ENCODE data around the gene DYNLL2. TPM values are rescaled to one million over a fixed set of nuclear protein-coding genes. Genes with fewer than 3 reads are reported as not detected.

Gene DYNLL2
- polyA plus RNA-seq, 2 of the 4 experiments (the other 2 are of a cell fraction), result 19.6 to 33.7 TPM

DNA sequence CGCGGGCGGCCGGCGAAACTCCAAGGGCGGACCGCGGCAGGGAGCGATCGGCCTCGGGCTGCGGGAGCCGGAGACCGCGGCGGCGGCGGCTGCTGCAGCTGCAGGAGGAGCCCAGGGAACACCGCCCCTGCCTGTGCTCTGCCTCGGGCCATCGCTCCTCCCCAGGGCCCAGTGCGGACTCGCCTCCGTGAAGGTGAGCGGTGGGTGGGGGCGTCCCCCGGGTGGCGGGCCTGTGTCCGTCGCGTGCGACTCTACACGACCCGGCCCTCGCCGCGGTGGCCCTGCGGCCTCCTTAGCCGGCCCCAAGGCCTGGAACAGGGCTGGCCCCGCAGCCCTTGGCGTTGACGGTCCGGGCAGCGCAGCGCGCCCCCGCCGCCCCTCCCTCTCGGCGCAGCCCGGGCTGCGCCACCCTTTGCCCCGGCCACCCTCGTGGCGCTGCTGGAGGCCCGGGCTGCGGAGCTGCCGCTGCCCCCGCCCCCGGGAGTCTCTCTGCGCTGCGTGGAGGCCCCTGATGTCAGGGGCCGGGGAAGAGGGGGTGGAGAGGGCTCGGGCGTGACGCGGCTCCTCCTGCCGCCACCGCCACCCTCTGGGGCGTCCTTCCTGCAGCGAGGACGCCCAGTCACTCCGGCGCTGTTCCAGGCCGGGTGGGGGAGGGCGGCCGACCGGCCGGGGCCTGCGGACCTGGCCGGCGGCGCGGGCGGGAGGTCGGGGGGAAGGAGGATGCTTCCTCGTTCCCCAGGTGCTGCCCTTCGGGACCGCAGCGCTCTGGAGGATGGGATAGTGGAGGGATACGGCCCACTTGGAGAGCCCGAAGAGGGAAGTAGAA is 485 bp downstream of the DYNLL2 start (continued):
- TF ChIP-seq NR3C1 (IDR thresholded peaks at IDR 0.05) (no peak), RARB (CRISPR knock-in tag; IDR thresholded peaks at IDR 0.05) (no peak)

DNA sequence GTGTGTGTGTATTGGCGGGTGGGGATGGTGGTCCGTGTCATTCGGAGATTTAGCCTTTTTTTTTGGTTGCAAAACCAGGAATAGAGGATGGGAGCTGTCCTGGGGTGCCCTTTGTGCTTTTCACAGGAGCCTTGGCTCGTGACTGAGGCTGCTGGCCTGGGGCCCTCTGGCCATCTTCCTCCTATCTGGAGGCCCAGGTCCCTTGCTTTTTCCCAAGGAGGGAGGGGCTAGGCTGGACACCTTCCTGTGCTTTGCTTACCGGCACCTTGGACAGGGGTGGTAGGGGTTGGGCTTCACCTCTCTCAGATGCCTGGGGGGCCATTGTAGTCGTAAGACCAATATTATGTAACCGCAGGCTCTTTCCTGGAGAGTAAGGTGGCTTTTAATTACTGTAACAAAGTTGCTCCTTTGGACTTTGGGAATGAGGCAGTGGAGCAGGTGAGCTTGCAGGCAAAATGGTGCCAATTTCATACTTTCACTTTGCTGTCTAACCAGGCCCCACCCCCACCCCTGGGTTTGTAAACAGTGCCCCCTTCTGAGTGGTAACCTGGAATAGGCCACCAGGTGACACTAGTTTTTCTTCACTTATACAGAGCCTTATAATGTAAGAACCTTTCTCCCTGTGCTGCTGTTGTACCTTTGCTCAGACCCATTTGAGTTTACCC is 1.2 kb downstream of the DYNLL2 start:
- no peaks in the 10 kb centered on the region for H3K9me3 ChIP-seq
- H3K4me3 ChIP-seq, result peak overlapping the region; percentile 95
- peak overlapping the region; percentile 97 for H3K4me2 ChIP-seq
- H3K27ac ChIP-seq, result peak overlapping the region; percentile 85 to 90
- CTCF ChIA-PET, result interaction anchor here (0.7 to 1.0 kb wide), 2 partner anchors 25 to 206 kb away, joined by 3 read pairs; no protein-coding TSS in a partner anchor
- 2% methylated on average over 7 of the region's 7 CpGs for WGBS (ENCODE audit: missing lambda C conversion rate)
- peaks cover 18% of the 10 kb centered on the region for H3K4me1 ChIP-seq
- ATAC-seq (peak; percentile 14 to 28; a peak in 5 of 6 replicates), FAIRE-seq (peak; percentile 46), DNase-seq (ENCODE audit: low read depth in 1 of 2, low spot score in 1 of 2) (peak; percentile 61 to 65)
- TF ChIP-seq SMC3 (IDR thresholded peaks at IDR 0.05), result peak; percentile 23; the same call in 1 of the 3 replicates
- TF ChIP-seq ESRRA (IDR thresholded peaks at IDR 0.05; ENCODE audit: borderline replicate concordance, low read length), result no peak
- no peak for TF ChIP-seq EHMT2 (IDR thresholded peaks at IDR 0.05; ENCODE audit: low read depth)
- TF ChIP-seq, protein P1, sequence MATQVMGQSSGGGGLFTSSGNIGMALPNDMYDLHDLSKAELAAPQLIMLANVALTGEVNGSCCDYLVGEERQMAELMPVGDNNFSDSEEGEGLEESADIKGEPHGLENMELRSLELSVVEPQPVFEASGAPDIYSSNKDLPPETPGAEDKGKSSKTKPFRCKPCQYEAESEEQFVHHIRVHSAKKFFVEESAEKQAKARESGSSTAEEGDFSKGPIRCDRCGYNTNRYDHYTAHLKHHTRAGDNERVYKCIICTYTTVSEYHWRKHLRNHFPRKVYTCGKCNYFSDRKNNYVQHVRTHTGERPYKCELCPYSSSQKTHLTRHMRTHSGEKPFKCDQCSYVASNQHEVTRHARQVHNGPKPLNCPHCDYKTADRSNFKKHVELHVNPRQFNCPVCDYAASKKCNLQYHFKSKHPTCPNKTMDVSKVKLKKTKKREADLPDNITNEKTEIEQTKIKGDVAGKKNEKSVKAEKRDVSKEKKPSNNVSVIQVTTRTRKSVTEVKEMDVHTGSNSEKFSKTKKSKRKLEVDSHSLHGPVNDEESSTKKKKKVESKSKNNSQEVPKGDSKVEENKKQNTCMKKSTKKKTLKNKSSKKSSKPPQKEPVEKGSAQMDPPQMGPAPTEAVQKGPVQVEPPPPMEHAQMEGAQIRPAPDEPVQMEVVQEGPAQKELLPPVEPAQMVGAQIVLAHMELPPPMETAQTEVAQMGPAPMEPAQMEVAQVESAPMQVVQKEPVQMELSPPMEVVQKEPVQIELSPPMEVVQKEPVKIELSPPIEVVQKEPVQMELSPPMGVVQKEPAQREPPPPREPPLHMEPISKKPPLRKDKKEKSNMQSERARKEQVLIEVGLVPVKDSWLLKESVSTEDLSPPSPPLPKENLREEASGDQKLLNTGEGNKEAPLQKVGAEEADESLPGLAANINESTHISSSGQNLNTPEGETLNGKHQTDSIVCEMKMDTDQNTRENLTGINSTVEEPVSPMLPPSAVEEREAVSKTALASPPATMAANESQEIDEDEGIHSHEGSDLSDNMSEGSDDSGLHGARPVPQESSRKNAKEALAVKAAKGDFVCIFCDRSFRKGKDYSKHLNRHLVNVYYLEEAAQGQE (IDR thresholded peaks at IDR 0.05), result peak; percentile 69
- no peak for TF ChIP-seq KDM5A (IDR thresholded peaks at IDR 0.05)
- TF ChIP-seq ZNF302 (CRISPR knock-in tag; IDR thresholded peaks at IDR 0.05), result no peak
- TF ChIP-seq, protein P2, sequence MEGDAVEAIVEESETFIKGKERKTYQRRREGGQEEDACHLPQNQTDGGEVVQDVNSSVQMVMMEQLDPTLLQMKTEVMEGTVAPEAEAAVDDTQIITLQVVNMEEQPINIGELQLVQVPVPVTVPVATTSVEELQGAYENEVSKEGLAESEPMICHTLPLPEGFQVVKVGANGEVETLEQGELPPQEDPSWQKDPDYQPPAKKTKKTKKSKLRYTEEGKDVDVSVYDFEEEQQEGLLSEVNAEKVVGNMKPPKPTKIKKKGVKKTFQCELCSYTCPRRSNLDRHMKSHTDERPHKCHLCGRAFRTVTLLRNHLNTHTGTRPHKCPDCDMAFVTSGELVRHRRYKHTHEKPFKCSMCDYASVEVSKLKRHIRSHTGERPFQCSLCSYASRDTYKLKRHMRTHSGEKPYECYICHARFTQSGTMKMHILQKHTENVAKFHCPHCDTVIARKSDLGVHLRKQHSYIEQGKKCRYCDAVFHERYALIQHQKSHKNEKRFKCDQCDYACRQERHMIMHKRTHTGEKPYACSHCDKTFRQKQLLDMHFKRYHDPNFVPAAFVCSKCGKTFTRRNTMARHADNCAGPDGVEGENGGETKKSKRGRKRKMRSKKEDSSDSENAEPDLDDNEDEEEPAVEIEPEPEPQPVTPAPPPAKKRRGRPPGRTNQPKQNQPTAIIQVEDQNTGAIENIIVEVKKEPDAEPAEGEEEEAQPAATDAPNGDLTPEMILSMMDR (IDR thresholded peaks at IDR 0.05), result peak; percentile 44
- POLR2A ChIA-PET, result interaction anchor here (1.0 to 3.6 kb wide), 5 partner anchors 28 to 84 kb away, joined by 4 to 86 read pairs (median 4); partner anchors contain the start of gene SRSF1

DNA sequence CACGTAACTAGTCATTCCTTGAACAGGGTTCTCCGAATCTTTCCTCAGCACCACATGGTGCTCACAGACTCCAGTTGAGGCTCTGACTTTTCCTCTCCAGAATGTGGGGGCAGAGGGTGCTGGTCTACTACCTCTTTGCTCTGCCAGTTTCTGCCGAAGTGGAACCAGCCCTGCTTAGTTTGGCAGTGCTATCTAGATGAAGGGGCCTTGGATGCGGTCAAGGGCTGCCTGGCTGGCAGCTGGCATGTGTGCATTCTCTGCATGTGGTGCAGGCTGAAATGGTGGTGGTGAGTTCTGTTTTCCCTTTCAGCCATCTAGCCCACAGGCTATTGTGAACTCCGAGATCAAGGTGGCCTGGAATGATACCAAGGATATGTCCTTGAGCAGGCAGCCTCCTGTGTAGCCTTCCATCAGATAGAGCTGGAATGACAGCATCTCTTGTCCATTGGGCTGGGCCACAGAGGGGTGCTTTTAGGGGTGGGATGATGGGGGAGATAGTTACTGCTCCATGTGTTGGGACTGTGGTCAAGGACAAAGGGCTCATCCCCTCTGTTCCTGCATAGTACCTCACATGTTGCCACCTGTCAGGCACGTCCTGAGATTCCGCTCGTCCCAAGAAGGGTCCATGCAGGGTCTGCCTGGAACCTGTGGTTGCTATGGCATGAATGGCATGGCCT is 2.0 kb downstream of the DYNLL2 start:
- FAIRE-seq (no peak), ATAC-seq (no peak), DNase-seq (ENCODE audit: low read depth in 1 of 2, low spot score in 1 of 2) (no peak)
- no peak overlapping the region for H3K27ac ChIP-seq
- ChIA-PET POLR2A (interaction anchor here (3.6 kb wide), 1 partner anchor 77 kb away, joined by 86 read pairs; the partner anchor contains the start of gene SRSF1), CTCF (interaction anchor here (1.7 kb wide), 1 partner anchor 78 kb away, joined by 6 read pairs; the partner anchor contains the start of gene SRSF1)
- peaks cover 18% of the 10 kb centered on the region for H3K4me1 ChIP-seq
- H3K4me3 ChIP-seq, result peak overlapping the region; percentile 95
- H3K4me2 ChIP-seq, result peak overlapping the region; percentile 97
- WGBS (ENCODE audit: missing lambda C conversion rate), result 91% methylated on average over 8 of the region's 8 CpGs
- H3K9me3 ChIP-seq, result no peaks in the 10 kb centered on the region
- TF ChIP-seq, protein P2 (IDR thresholded peaks at IDR 0.05), result no peak
- TF ChIP-seq, protein P3, sequence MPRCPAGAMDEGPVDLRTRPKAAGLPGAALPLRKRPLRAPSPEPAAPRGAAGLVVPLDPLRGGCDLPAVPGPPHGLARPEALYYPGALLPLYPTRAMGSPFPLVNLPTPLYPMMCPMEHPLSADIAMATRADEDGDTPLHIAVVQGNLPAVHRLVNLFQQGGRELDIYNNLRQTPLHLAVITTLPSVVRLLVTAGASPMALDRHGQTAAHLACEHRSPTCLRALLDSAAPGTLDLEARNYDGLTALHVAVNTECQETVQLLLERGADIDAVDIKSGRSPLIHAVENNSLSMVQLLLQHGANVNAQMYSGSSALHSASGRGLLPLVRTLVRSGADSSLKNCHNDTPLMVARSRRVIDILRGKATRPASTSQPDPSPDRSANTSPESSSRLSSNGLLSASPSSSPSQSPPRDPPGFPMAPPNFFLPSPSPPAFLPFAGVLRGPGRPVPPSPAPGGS (IDR thresholded peaks at IDR 0.05), result no peak
- TF ChIP-seq PHF8 (IDR thresholded peaks at IDR 0.05; ENCODE audit: borderline replicate concordance, low read depth) (no peak), NPAS2 (CRISPR knock-in tag; IDR thresholded peaks at IDR 0.05; ENCODE audit: borderline replicate concordance) (no peak), EHMT2 (IDR thresholded peaks at IDR 0.05; ENCODE audit: low read depth) (no peak), POLR2A (IDR thresholded peaks at IDR 0.05; ENCODE audit: low read length) (no peak), CBX8 (IDR thresholded peaks at IDR 0.05) (no peak), POLR2AphosphoS2 (conservative IDR thresholded peaks at IDR 0.05; ENCODE audit: low read length) (no peak), GATA3 (IDR thresholded peaks at IDR 0.05; ENCODE audit: borderline replicate concordance) (no peak), RCOR1 (IDR thresholded peaks at IDR 0.05; ENCODE audit: low read depth, low read length) (no peak), JUNB (IDR thresholded peaks at IDR 0.05) (no peak)
- TF ChIP-seq, protein P4, sequence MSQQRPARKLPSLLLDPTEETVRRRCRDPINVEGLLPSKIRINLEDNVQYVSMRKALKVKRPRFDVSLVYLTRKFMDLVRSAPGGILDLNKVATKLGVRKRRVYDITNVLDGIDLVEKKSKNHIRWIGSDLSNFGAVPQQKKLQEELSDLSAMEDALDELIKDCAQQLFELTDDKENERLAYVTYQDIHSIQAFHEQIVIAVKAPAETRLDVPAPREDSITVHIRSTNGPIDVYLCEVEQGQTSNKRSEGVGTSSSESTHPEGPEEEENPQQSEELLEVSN (IDR thresholded peaks at IDR 0.05; ENCODE audit: borderline replicate concordance, low read depth), result no peak
- TF ChIP-seq, protein P5, sequence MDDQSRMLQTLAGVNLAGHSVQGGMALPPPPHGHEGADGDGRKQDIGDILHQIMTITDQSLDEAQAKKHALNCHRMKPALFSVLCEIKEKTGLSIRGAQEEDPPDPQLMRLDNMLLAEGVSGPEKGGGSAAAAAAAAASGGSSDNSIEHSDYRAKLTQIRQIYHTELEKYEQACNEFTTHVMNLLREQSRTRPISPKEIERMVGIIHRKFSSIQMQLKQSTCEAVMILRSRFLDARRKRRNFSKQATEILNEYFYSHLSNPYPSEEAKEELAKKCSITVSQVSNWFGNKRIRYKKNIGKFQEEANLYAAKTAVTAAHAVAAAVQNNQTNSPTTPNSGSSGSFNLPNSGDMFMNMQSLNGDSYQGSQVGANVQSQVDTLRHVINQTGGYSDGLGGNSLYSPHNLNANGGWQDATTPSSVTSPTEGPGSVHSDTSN (IDR thresholded peaks at IDR 0.05), result no peak
